ENCODE data around the gene PKN3.
"Not testable (repeated sequence)": the region's sequence is repeated elsewhere in the genome, so short reads cannot be mapped to it uniquely, and the experiment has no call there.

PKN3 gene

DNA sequence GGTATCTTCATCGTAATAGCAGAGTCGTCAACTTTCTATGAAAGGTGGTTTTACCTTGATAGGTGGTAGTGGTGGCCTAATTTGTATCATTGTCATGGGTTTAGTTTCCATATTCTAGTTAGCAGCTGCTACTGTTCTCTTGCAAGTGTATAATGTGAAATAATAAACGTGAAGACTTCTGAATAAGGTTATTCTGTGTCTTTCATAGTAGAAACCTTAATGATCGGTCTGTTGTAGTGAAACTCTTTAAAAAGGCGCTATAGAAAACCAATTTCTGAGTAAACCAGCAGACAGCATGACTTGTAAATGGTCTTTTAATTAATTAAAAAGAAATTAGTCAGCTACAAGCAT is 11.6 kb upstream of the PKN3 start:
- DNase-seq (ENCODE audit: insufficient read length, low spot score): no peak
- FAIRE-seq: no peak

DNA sequence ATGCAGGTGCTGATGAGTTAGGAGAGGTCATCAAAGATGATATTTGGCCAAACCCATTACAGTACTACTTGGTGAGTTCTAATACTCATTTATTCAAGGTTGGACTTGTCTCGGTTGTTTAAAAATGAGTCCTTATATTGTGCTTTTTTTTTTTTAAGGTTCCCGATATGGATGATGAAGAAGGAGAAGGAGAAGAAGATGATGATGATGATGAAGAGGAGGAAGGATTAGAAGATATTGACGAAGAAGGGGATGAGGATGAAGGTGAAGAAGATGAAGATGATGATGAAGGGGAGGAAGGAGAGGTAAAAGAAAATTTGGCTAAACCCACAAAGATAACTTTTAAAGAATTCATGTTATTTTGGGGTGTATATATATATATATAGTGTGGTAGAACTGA is 8.6 kb upstream of the PKN3 start:
- FAIRE-seq: not testable (repeated sequence)

DNA sequence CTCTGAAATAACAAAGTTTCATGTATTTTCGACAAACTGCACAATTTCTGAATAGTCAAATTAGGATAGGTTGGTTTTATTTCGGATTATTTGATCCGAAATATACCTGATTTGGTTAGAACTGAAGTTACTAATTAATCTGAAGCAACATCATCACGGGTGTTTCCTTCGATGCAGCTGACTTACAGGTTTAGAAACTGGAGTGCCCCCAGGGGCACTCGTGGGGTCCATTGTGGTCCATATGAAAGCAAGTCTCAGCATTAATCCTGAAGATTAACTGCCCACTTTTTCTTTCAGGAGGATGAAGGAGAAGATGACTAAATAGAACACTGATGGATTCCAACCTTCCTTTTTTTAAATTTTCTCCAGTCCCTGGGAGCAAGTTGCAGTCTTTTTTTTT is 8.0 kb upstream of the PKN3 start:
- FAIRE-seq (peak; percentile 35), DNase-seq (ENCODE audit: insufficient read length, low spot score) (no peak)

More for the DNA sequence above, 8.6 kb upstream of the PKN3 start:
- not testable (repeated sequence) for DNase-seq (ENCODE audit: insufficient read length, low spot score)

DNA sequence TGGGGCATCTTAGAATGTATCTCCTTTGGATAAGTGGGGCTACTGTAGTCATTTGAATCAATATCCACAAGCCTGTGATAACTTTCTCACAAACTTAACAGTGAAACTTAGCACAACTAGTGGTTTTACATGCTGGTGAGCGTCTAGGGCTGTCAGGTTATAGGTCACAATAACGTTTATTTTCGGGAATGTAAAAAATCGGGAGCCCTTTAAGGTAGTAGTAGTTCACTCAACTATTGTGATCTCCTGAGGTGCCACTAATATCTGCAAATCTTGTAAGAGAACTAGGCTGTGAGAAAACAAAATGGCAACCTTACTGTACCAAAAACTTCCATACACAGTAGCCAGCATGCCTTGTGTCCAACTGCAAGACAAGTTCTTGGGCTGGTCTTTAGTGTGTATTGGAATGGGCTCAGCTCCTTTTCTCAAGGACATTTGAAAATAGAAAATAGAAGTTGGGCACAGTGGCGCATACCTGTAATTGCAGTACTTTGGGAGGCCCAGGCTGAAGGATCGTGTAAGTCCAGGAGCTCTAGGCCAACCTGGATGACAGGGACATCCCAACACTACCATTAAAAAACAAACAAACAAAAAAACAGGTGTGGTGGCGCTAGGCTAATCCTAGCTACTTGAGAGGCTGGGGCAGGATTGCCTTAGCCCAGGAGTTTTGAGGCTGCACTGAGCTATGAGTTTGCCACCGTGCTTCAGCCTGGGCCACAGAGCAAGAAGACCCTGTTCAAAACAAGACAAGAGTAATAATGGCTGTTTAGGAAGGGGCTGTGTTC is 5.2 kb upstream of the PKN3 start:
- FAIRE-seq (no peak), DNase-seq (ENCODE audit: insufficient read length, low spot score) (no peak)

DNA sequence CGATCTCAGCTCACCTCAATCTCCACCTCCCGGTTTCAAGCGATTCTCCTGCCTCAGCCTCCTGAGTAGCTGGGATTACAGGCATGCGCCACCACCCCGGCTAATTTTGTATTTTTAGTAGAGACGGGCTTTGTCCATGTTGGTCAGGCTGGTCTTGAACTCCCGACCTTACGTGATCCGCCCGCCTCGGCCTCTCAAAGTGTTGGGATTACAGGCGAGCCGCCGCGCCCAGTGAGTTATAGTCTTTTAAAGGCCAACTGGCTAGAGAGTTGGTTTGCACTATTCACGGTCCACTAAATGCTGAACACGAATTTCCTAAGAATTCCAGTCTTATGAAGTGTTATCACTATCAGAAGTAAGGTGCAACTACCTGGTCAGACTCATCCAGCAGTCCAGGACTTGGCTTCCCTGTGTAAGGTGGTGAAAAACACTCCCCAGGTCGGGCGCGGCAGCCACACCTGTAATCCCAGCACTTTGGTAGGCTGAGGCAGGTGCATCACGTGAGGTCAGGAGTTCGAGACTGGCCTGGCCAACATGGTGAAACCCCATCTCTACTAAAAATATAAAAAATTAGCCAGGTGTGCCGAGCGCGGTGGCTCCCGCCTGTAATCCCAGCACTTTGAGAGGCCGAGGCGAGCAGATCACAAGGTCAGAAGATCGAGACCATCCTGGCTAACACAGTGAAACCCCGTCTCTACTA is 3.1 kb upstream of the PKN3 start:
- not testable (repeated sequence) for DNase-seq (ENCODE audit: insufficient read length, low spot score); FAIRE-seq

DNA sequence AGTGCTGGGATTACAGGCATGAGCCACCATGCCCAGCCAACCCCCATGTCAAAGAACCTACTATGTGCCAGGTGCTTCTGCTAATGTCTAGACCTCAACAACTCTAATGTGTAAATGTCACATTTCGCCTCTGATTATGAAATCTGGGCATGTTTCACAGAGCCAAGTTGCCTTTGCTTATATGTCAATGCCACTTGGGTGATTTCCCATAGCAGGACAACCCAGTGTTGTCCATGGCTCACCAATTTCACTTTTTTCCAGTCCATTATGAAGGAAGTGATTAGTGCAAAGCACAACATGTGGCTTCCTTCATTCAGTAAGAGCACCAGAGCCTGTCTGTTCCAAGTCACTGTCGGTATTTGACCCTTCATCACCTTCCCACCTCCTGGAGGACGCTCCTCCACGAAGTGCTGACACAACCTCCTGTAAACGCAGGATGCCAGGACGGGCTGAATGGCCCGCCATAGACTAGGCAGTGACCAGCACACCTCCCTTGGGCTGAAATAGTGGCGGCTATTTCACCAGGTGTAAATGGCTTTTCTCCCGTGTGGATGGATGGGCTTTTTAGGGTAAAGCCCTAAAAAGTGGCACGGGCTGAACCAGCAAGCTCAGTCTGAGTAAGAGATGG is 962 bp upstream of the PKN3 start:
- FAIRE-seq (no peak), DNase-seq (ENCODE audit: insufficient read length, low spot score) (no peak)

DNA sequence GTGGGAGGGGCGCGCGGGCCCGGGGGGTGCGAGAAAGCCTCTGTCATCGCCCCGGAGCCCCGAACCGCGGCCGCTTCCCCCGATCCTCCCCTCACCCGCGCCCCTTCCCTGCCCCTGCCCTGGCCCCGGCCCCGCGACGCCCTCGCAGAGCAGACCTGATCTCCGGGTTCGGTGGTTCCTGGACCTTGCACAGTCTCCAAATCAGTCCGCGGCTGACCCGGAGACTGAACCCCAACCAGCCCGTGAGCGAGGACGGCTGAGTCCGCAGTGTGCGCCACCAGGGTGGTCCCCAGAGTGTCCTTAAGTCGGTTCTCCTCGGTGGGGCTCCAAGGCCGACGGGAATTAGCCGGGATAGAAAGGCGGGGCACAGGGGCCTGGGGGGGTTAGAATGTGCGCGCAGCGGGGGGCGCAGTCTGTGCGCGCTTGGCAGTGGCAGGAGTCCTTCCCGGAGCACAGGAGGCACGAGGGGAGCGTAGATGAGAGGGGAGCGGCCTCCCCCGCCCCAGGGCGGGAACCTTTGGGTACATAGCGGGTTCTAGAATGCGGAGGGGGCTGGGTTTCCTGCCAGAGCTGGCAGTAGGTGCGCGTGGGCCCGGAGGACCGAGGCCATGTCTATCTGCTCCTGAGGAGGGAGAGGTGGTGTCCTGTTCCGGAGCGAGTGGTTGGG is 779 bp downstream of the PKN3 start:
- no peak for FAIRE-seq
- peak; percentile 66 for DNase-seq (ENCODE audit: insufficient read length, low spot score)

DNA sequence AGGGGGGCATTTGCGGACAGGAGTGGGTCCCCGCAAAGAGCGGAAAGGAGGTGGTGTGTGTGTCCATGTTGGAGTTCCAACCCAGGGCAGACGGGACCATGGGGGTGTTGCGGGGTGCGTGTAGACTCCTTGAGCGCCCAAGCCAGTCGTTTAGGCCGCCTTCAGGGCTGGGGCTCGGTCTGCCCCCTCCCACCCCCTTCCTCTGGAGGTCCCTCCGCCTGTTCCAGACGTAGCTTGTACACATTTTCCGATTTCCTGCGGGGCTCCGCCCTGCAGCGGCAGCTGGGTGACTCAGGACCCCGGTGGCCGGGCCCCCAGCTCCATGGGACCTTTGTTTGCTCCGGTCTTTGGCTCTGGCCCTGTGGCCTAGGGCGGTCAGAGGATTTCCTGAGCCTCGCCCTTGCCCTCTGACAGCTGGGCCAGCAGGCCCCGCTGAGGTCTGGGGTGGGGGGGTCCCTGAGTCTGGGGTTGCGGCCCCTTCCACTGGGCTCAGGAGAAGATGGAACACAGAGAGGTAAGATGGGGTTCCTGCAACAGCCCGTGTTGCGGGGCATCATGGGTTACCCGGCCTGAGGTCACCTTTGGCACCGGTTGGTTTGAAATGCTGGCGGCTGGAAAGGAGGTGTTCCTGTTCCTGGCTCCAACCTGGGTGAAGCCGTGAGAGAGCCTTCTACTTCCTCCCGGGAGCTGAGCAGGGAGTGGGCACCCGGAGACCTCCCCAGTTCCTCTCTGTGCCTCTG is 1.5 kb downstream of the PKN3 start:
- no peak for DNase-seq (ENCODE audit: insufficient read length, low spot score)
- no peak for FAIRE-seq

DNA sequence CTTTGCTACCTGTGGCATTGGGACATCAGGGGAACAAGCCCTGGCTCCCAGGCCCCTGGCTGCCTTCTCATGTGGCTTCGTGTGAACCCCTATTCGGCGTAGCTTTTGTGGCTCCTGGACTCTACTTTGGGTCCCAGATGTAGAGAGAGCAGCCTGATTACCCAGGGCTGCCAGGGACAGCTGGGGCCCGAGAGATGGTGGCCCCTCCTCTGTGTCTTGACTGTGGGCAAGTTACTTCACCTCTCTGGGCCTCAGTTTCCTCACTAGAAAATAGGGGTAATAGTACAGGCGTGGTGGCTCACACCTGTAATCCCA is 2.0 kb downstream of the PKN3 start:
- DNase-seq (ENCODE audit: insufficient read length, low spot score) (no peak), FAIRE-seq (no peak)

DNA sequence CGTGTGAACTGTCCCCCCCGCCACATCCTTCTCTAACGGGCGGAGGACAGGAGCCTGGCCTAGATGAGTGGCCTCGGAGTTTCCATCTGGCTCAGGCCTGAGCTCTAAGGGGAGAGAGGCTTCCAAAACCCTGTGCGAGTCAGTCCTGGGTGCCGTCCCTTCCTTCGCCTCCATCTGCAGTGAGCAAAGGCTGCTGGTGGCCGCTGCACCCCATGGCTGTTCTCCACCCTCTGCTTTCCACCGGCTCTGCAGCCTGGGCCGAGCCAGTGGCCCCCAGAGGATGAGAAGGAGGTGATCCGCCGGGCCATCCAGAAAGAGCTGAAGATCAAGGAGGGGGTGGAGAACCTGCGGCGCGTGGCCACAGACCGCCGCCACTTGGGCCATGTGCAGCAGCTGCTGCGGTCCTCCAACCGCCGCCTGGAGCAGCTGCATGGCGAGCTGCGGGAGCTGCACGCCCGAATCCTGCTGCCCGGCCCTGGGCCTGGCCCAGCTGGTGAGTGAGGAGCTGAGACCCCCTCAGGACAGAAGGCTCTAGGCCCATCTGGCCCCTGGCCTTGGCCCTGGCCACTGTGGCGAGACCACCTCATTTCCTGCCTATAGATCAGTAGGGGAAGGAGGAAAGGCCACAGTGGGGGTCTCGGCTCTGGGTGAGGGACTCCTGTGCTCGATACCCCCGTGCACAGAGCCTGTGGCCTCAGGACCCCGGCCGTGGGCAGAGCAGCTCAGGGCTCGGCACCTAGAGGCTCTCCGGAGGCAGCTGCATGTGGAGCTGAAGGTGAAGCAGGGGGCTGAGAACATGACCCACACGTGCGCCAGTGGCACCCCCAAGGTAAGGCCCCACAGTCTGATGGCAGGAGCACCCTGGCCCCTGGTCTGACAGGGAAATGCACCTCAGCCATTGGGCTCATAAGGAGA is 3.0 kb downstream of the PKN3 start:
- no peak for FAIRE-seq
- no peak for DNase-seq (ENCODE audit: insufficient read length, low spot score)

DNA sequence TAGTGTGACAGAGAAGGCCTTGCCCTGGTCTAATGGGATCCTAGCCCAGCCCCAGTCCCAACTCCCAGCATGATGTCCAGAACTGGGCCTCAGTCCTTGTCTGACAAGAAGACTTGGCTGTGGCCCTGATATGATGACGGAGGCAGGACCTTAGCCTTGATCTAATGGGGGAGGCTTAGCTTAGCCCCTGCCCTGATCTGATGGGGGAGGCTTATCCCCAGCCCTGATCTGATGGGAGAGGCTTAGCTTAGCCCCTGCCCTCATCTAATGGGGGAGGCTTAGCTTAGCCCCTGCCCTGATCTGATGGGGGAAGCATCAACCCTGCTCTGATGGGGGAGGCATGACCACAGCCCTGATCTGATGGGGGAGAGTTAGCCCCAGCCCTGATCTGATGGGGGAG is 3.7 kb downstream of the PKN3 start:
- FAIRE-seq (no peak), DNase-seq (ENCODE audit: insufficient read length, low spot score) (no peak)

DNA sequence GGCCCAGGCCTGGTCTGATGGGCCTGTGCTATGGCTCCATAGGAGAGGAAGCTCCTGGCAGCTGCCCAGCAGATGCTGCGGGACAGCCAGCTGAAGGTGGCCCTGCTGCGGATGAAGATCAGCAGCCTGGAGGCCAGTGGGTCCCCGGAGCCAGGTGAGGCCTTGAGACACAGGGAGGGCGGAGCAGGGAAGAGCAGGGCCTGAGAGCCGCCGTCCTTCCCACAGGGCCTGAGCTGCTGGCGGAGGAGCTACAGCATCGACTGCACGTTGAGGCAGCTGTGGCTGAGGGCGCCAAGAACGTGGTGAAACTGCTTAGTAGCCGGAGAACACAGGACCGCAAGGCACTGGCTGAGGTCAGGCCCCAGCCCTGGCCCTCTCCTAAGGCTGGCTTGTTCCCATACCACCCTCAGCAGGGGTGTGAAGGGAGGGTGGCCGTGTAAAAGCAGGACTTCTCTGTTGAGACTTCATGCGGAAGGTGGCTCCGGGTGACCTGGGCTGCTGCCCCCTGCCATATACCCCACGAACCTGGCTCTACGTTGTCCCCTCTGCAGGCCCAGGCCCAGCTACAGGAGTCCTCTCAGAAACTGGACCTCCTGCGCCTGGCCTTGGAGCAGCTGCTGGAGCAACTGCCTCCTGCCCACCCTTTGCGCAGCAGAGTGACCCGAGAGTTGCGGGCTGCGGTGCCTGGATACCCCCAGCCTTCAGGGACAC is 4.5 kb downstream of the PKN3 start:
- DNase-seq (ENCODE audit: insufficient read length, low spot score) (no peak), FAIRE-seq (no peak)

DNA sequence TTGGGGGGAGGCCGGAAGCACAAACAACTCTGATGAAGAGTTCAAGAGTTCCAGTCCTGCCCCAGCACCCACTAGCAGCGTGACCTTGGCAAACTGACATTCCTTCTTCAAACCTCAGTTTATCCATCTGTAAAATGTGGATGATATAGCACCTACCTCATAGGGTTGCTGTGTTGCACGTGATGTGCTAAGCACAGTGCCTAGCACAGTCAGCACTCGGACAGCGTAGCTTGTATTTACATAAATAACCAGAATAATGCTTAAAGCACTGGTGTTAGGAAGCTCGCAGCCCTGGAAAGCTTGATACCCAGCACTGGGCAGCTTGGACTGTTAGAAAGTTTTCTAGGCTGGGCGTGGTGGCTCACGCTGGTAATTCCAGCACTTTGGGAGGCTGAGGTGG is 5.1 kb downstream of the PKN3 start:
- no peak for FAIRE-seq

DNA sequence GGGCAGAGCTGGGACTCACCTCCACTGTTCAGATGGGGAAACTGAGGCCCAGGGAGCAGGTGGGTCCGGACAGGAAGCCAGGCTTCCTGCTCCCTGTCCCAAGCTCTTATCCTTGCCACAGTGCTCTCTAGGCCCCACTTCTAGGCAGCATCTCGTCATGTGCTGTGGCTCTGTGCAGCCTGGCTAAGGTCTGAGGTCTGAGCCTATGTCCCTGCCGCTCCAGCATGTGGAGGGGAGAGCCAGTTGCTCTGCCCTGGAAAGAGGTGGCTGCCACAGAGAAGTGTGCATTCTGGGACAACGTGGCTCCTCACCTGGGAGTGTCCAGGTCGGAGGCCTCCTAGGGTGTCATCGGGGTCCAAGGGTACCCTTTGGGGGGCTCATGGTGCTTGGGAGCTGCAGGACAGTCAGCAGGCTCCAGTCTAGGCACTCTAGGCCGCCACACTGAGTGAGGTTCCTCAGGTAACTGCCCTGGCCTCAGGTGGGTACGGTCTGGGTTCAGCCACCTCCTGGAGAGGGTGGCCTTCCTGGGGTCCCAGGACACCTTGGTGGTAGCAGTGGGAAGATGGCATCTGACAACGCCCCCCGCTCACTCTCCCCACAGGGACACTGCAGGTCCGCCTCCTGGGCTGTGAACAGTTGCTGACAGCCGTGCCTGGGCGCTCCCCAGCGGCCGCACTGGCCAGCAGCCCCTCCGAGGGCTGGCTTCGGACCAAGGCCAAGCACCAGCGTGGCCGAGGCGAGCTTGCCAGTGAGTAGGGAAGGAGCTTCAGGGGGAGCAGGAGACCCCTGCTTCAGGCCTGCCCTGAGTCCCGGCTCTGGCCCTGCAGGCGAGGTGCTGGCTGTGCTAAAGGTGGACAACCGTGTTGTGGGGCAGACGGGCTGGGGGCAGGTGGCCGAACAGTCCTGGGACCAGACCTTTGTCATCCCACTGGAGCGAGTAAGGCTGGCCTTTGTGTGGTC is 10.4 kb downstream of the PKN3 start:
- no peak for DNase-seq (ENCODE audit: insufficient read length, low spot score)
- no peak for FAIRE-seq

More for the DNA sequence above, 5.1 kb downstream of the PKN3 start:
- DNase-seq (ENCODE audit: insufficient read length, low spot score): no peak

DNA sequence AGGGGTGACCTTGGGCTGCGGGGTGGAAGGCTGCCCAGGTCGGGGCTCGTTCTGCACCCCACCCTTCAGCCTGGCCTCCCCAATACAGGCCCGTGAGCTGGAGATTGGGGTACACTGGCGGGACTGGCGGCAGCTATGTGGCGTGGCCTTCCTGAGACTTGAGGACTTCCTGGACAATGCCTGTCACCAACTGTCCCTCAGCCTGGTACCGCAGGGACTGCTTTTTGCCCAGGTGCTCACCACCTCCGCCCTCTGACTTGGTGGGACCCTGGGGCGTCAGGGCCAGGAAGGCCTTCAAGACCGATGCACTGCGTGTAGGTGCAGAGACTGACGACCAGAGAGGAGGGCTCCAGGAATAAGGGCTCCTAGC is 11.1 kb downstream of the PKN3 start:
- DNase-seq (ENCODE audit: insufficient read length, low spot score) (no peak), FAIRE-seq (no peak)

DNA sequence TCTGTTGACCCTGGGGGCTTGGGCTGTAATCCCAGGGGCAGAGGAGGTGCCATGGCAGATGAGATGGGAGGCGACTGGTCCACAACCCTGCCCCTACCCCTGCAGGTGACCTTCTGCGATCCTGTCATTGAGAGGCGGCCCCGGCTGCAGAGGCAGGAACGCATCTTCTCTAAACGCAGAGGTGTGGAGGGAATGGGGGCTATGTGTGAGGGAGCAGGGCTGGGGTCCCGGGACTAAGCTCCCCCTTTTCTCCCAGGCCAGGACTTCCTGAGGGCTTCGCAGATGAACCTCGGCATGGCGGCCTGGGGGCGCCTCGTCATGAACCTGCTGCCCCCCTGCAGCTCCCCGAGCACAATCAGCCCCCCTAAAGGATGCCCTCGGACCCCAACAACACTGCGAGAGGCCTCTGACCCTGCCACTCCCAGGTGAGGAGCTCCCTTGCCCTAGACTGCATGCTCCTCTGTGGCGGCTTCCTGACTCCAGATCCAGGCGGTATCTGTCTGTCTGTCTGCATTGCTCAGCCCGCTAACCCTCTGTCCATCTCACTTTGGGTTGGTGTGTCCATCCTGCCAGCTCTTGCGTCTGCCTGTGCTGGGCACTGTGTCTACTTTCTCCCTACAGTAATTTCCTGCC is 11.8 kb downstream of the PKN3 start:
- DNase-seq (ENCODE audit: insufficient read length, low spot score): no peak
- FAIRE-seq: no peak

DNA sequence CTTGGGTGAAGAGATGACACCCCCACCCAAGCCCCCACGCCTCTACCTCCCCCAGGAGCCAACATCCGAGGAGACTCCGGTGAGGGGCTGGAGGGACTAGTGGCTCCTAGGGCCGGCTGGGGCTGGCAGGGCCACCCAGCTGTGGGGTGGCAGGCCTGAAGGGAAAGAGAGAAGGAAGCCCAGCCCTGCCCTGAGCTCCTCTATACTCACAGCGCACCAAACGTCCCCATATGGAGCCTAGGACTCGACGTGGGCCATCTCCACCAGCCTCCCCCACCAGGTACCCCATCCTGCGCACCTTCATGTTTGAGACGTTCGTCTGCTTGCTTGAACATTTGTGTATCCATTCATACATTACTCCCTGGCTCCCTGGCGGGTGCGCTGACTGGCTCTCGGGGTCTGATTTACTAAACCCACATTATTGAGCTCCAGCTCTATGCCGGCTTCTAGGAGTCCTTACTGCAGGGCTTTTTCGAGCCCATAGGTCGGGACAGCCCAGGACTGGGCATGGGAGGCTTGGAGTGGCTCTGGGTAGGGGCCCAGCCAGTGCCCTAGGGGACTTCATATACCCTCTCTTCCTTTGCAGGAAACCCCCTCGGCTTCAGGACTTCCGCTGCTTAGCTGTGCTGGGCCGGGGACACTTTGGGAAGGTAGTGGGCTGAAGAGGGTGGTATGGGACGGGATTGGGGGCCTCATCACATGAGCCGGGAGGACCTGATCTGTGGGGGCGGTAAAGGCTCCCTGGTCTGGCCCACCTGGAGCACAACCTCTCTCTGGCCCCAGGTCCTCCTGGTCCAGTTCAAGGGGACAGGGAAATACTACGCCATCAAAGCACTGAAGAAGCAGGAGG is 12.5 kb downstream of the PKN3 start:
- no peak for DNase-seq (ENCODE audit: insufficient read length, low spot score)
- no peak for FAIRE-seq

All from GM19239 (cell line).